Measurements from ENCODE around the gene CDH4.

GRCh38 chr20:61621852-61622251 is 369.8 kb downstream of the CDH4 start:
- no peak for TF ChIP-seq CTCF (IDR thresholded peaks at IDR 0.05; ENCODE audit: insufficient read depth, low read length, poor library complexity, severe bottlenecking)
- TF ChIP-seq EZH2phosphoT487 (conservative IDR thresholded peaks at IDR 0.05; ENCODE audit: low read length), result no peak
